CD4-positive, alpha-beta T cell (primary cell): ENCODE data around the gene PHYKPL. TPM values are rescaled to one million over a fixed set of nuclear protein-coding genes. Genes with fewer than 3 reads are reported as not detected.

Source experiments
- ATAC-seq: fragments of 200-7000 bp; cut with Tn5 transposase; one replicate; pipeline ENCODE4 v1.10.0; 2022; ENCODE audit warnings: mild to moderate bottlenecking; ENCODE audit not compliant: poor library complexity
- CTCF ChIA-PET: fragments of 350-600 bp; sonication (Branson Sonifier 250); formaldehyde crosslinking; loops from one replicate; lab custom pipeline; 2021; ENCODE audit warnings: antibody characterized with exemption, inconsistent platforms; lab: Charles Lee
- POLR2A ChIA-PET: fragments of 350-600 bp; sonication (Branson Sonifier 250); formaldehyde crosslinking; loops from one replicate; lab custom pipeline; 2021; ENCODE audit warnings: antibody characterized with exemption, inconsistent platforms; lab: Charles Lee
- DNase-seq, 14 experiments: peaks; one replicate each; pipeline ENCODE4 v3.0.0-alpha.2; 2013 to 2020; ENCODE audit warnings: mixed read lengths in 2 of 14
- H3K27ac ChIP-seq, 2 donors: one replicate each; pipeline versions ENCODE4 v1.5.1 to v1.7.0; 2013; ENCODE audit warnings: low read length in 2 of 2, low read depth in 1 of 2, mild to moderate bottlenecking in 1 of 2
- H3K27me3 ChIP-seq, 2 experiments: 1 replicate in 1 of 2; 2 replicates in 1 of 2; pipeline versions ENCODE4 v1.6.1 to v1.7.0; 2013; ENCODE audit warnings: low read length in 2 of 2, control low read depth in 1 of 2, mild to moderate bottlenecking in 1 of 2, moderate library complexity in 1 of 2; ENCODE audit not compliant: insufficient read depth in 2 of 2, control insufficient read depth in 1 of 2
- H3K36me3 ChIP-seq: one replicate; pipeline ENCODE4 v1.6.1; 2013; ENCODE audit warnings: low read length, control low read depth; ENCODE audit not compliant: insufficient read depth
- H3K4me1 ChIP-seq: one replicate; pipeline ENCODE4 v1.6.1; 2013; ENCODE audit warnings: low read length, control low read depth; ENCODE audit not compliant: insufficient read depth
- H3K4me3 ChIP-seq: one replicate; pipeline ENCODE4 v1.5.1; 2013; ENCODE audit warnings: mild to moderate bottlenecking, low read length, moderate library complexity
- H3K9me3 ChIP-seq, 2 experiments: 1 replicate in 1 of 2; 2 replicates in 1 of 2; pipeline versions ENCODE4 v1.6.1 to v1.7.0; 2013; ENCODE audit warnings: low read length in 2 of 2, mild to moderate bottlenecking in 2 of 2, control low read depth in 1 of 2, moderate library complexity in 1 of 2; ENCODE audit not compliant: control insufficient read depth in 1 of 2, insufficient read depth in 1 of 2
- H3K27ac Mint-ChIP-seq: one replicate; pipeline ENCODE4 v1.8.0; 2020; ENCODE audit warnings: mixed read lengths
- H3K27me3 Mint-ChIP-seq: one replicate; pipeline ENCODE4 v1.8.0; 2021; ENCODE audit warnings: mixed read lengths
- H3K36me3 Mint-ChIP-seq: one replicate; pipeline ENCODE4 v1.8.0; 2021; ENCODE audit warnings: low read depth, mixed read lengths
- H3K4me1 Mint-ChIP-seq: one replicate; pipeline ENCODE4 v1.8.0; 2021; ENCODE audit warnings: low read depth, mixed read lengths
- H3K4me3 Mint-ChIP-seq: one replicate; pipeline ENCODE4 v1.8.0; 2020; ENCODE audit warnings: mild to moderate bottlenecking, mixed read lengths
- H3K9me3 Mint-ChIP-seq: one replicate; pipeline ENCODE4 v1.8.0; 2020; ENCODE audit warnings: mixed read lengths
- intact Hi-C, 2 experiments: fragments of 100-400 bp; cut with DNase I in 1 of 2; cut with micrococcal nuclease in 1 of 2; formaldehyde crosslinking; loops; one replicate each; pipeline versions ENCODE4 v1.15.1 to v1.9.0; 2023 to 2025; cut with DNase I, micrococcal nuclease
- total RNA-seq, 174 experiments: library from RNA in 2 of 174; stranded (reverse) in 2 of 174; gene quantifications; one replicate each; pipeline ENCODE4 v1.2.3 and lab custom pipeline; 2021 to 2026
- TF ChIP-seq, protein P1 (sequence below): fragments of 200-600 bp; IDR thresholded peaks from one replicate; pipeline ENCODE4 v1.8.0; 2022; ENCODE audit warnings: antibody characterized with exemption, mild to moderate bottlenecking

The PHYKPL gene
- total RNA-seq, 2 experiments from 2014 or later = 90.9 to 92.8 TPM

DNA sequence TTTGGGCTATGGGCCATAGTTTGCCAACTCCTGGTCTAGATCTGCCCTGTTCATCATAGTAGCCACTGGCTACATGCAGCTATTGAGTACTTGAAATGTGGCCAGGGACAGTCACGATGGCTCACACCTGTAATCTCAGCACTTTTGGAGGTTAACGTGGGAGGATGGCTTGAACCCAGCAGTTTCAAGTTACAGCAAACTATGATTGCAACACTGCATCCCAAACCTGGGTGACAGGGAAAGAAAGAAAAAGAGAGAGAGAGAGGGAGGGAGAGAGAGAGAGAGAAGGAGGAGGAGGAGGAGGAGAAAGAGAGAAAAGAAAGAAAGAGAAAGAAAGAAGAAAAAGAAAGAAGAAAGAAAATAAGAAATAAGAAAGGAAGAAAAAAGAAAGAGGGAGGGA, 40.4 kb downstream of the PHYKPL start:
- H3K4me3 ChIP-seq = no peak overlapping the region
- intact Hi-C loops = no loop called here
- H3K4me1 Mint-ChIP-seq = no peaks in the 10 kb centered on the region
- DNase-seq (no peak), ATAC-seq (no peak)
- H3K9me3 Mint-ChIP-seq = no peaks in the 10 kb centered on the region
- H3K4me1 ChIP-seq = peaks cover 14% of the 10 kb centered on the region
- POLR2A ChIA-PET = no interaction called here
- TF ChIP-seq, protein P1, sequence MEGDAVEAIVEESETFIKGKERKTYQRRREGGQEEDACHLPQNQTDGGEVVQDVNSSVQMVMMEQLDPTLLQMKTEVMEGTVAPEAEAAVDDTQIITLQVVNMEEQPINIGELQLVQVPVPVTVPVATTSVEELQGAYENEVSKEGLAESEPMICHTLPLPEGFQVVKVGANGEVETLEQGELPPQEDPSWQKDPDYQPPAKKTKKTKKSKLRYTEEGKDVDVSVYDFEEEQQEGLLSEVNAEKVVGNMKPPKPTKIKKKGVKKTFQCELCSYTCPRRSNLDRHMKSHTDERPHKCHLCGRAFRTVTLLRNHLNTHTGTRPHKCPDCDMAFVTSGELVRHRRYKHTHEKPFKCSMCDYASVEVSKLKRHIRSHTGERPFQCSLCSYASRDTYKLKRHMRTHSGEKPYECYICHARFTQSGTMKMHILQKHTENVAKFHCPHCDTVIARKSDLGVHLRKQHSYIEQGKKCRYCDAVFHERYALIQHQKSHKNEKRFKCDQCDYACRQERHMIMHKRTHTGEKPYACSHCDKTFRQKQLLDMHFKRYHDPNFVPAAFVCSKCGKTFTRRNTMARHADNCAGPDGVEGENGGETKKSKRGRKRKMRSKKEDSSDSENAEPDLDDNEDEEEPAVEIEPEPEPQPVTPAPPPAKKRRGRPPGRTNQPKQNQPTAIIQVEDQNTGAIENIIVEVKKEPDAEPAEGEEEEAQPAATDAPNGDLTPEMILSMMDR = no peak
- CTCF ChIA-PET = no interaction called here
- H3K36me3 Mint-ChIP-seq = no peaks in the 10 kb centered on the region
- H3K36me3 ChIP-seq = no peaks in the 10 kb centered on the region
- peaks cover 19% of the 10 kb centered on the region for H3K27me3 Mint-ChIP-seq
- no peak overlapping the region for H3K27ac ChIP-seq
- peaks cover 2 to 8% of the 10 kb centered on the region in 2 experiments for H3K27me3 ChIP-seq
- no peak overlapping the region for H3K4me3 Mint-ChIP-seq
- no peaks in the 10 kb centered on the region for H3K9me3 ChIP-seq
- no peak overlapping the region for H3K27ac Mint-ChIP-seq

DNA sequence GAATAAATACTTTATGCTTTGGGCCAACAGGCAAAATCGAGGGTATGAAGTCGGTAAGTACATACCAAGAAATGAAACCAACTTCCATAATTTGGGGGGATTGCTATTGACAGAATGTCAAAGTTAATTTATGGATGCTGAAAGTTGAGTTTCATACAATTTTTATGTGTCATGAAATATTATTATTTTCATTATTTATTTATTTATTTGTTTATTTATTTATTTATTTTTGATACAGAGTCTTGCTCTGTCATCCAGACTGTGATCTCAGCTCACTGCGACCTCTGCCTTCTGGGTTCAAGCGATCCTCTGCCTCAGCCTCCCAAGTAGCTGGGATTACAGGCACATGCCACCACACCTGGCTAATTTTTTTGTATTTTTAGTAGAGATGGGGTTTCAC, 40.9 kb downstream of the PHYKPL start:
- intact Hi-C loops = no loop called here
- peaks cover 2 to 8% of the 10 kb centered on the region in 2 experiments for H3K27me3 ChIP-seq
- no peak for ATAC-seq
- H3K4me3 ChIP-seq = no peak overlapping the region
- Mint-ChIP-seq H3K27me3 (peaks cover 19% of the 10 kb centered on the region), H3K4me1 (no peaks in the 10 kb centered on the region), H3K27ac (no peak overlapping the region), H3K36me3 (no peaks in the 10 kb centered on the region), H3K4me3 (no peak overlapping the region), H3K9me3 (no peaks in the 10 kb centered on the region)
- ChIA-PET POLR2A (no interaction called here), CTCF (no interaction called here)
- H3K27ac ChIP-seq = no peak overlapping the region
- DNase-seq = no peak
- H3K9me3 ChIP-seq = no peaks in the 10 kb centered on the region
- no peaks in the 10 kb centered on the region for H3K36me3 ChIP-seq
- TF ChIP-seq, protein P1 = no peak
- peaks cover 14% of the 10 kb centered on the region for H3K4me1 ChIP-seq

DNA sequence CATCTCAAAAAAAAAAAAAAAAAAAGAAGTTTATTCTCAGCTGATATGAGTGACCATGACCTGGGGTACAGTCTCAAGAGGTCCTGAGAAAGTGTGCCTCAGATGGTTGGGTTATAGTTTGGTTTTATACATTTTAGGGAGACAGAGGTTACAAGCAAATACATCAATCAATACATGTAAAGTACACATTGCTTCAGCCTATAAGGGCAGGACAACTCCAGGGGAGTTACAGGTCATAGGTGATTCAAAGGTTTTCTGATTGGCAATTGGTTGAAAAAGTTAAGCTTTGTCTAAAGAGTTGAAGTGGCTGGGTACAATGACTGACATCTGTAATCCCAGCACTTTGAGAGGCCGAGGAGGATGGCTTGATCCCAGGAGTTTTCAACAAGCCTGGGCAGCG, 43.2 kb downstream of the PHYKPL start:
- Histone ChIP-seq H3K27ac (no peak overlapping the region), H3K27me3 (peaks cover 2 to 8% of the 10 kb centered on the region in 2 experiments), H3K4me3 (no peak overlapping the region), H3K36me3 (no peaks in the 10 kb centered on the region), H3K4me1 (peaks cover 14% of the 10 kb centered on the region), H3K9me3 (no peaks in the 10 kb centered on the region)
- Mint-ChIP-seq H3K36me3 (no peaks in the 10 kb centered on the region), H3K27me3 (peaks cover 19% of the 10 kb centered on the region), H3K4me3 (no peak overlapping the region), H3K27ac (no peak overlapping the region), H3K9me3 (no peaks in the 10 kb centered on the region), H3K4me1 (no peaks in the 10 kb centered on the region)
- DNase-seq (no peak), ATAC-seq (no peak)
- POLR2A ChIA-PET = interaction anchor here (0.7 kb wide), 1 partner anchor 134 kb away, joined by 5 read pairs; no protein-coding TSS in a partner anchor
- TF ChIP-seq, protein P1 = no peak
- intact Hi-C loops = no loop called here
- CTCF ChIA-PET = no interaction called here
